GM19467 (cell line): ENCODE measurements around the gene ONECUT1.
A peak's percentile ranks its signal among the peaks of the same experiment; 100 is the strongest.
"Not testable (repeated sequence)": the region's sequence is repeated elsewhere in the genome, so short reads cannot be mapped to it uniquely, and the experiment has no call there.

Experiments used
- ATAC-seq: cut with Tn5 transposase; IDR thresholded peaks from one replicate; pipeline ENCODE4 v1.9.1; 2021; ENCODE audit warnings: mild to moderate bottlenecking, moderate library complexity; ENCODE audit not compliant: unreplicated experiment

The ONECUT1 gene

DNA sequence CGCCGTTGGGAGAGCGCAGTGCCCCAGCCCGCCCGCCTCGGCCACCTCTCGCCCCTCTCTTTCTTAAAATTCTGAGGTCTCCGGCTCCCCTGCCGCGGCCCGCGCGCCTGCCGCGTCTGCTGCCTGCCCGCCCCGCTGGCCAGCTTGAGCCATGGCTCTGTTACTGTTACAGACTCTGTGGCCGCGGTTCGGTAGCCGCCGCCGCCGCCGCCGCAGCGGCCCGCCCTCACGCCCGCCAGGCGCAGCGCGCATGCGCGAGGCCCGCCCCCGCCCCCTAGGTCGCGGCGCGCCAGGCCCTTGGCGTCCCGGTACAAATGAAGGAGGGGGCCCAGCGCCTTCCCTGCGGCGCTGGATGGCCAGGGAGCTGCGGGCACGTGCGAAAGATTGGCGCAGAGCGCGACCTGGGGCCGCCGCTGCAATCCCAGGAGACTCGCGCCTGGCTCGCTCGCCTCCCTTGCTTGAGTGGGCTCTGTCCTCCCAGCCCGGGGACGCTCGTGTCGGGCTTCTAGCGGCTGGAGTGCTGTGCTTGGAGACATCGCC lies at the start of gene ONECUT1:
Gene ONECUT1 (minus strand): TSS at position 168 of the 540 bp plus-strand sequence. CDS start 452 bp downstream, outside the sequence.
- peak; percentile 67 for ATAC-seq

DNA sequence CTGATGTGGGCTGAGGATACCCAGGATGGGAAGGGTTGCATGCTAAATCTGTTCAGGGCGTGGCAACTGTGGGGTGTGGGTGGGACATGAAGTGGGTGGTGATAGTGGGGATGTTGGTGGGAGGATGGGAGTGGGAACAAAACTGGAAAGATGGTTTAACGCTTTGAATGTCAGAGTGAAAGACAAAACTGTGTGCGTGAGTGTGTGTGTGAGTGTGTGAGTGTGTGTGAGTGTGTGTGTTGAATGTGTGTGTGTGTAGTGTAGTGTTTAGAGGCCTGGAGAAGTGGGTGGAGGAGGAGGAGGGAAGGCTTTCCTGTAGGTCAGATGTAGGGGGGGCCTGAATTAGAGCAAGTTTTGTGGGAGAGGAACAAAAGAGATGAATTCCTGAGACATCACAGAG lies 44.2 kb upstream of the ONECUT1 start:
- no peak for ATAC-seq

DNA sequence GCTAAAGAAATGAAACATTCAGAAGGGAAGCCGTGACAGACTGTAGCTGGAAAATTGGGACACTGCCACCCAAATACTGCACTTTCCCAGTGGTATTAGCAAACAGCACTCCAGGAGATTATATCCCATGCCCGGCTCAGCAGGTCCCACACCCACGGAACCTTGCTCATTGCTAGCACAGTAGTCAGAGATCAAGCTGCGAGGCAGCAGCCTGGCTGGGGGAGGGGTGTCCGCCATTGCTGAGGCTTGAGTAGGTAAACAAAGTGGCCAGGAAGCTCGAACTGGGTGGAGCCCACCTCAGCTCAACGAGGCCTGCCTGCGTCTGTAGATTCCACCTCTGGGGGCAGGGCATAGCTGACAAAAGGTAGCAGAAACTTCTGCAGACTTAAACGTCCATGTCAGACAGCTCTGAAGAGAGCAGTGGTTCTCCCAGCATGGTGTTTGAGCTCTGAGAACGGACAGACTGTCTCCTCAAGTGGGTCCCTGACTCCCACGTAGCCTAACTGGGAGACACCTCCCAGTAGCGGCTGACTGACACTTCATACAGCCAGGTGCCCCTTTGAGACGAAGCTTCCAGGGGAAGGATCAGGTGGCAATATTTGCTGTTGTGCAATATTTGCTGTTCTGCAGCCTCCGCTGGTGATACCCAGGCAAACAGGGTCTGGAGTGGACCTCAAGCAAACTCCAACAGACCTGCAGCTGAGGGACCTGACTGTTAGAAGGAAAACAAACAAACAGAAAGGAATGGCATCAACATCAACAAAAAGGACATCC lies 34.2 kb upstream of the ONECUT1 start:
- not testable (repeated sequence) for ATAC-seq

DNA sequence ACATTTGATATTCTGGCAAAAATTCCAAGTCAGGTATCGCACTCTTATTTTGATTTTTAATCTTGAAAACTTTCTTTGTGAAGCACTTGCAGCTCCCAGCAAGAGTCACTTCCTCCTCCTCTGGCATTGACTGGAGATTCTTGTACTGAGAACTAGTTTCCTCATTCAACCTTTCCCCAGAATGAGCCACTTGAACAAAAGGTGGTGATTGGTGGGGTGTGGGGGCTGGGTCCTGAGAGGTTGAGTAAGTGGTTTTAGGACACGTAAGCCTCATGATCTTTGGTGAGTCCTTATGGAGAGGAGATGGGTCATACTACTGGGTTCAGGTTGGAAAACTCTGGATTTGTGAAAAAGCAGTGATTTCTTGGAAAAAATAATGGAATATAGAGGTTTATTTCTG lies 32.3 kb upstream of the ONECUT1 start:
- ATAC-seq, result no peak

DNA sequence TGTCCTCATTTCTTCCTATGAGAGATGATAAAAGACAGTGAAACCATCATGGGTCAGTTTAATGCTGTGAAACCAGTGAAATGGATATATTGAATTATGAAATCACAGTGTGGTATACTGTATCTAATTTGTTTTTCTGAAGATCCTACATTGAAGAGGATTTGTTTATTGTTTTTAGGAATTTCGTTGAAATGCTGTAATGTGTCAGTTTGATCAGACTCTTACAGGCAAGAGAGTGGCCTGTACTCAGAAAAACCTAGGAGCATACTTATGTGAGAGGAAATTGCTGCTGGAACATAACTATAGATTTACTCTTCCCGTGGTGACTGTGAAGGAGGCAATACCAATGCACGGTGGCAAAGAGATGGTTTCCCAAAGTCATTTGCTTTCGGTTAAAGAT lies 29.1 kb upstream of the ONECUT1 start:
- ATAC-seq, result no peak

DNA sequence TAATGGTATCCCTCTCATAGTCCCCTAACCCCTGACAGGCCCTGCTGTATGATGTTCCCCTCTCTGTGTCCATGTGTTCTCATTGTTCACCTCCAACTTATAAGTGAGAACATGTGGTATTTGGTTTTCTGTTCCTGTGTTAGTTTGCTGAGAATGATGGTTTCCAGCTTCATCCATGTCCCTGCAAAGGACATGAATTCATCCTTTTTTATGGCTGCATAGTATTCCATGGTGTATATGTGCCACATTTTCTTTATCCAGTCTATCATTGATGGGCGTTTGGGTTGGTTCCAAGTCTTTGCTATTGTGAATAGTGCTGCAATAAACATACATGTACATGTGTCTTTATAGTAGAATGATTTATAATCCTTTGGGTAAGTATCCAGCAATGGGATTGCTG lies 25.8 kb upstream of the ONECUT1 start:
- not testable (repeated sequence) for ATAC-seq

DNA sequence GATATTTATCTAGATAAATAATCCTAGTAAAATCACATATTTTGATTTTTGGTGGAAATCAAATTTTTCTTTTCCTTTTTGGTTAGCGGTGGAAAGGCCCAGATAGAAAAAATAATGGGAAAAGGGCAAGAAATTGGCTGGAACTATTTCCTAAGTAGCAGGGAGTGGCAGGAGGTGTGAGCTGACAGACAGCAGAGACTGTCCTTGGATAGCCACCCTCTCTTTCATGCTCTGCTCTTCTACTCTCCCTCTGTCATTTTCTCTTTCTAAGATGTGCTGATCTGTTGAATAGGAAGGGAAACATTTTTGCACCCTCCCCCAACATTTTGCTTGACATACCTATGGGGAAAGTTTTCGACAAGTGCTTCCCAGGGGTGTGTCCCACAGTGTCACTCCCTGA lies 18.9 kb upstream of the ONECUT1 start:
- no peak for ATAC-seq

DNA sequence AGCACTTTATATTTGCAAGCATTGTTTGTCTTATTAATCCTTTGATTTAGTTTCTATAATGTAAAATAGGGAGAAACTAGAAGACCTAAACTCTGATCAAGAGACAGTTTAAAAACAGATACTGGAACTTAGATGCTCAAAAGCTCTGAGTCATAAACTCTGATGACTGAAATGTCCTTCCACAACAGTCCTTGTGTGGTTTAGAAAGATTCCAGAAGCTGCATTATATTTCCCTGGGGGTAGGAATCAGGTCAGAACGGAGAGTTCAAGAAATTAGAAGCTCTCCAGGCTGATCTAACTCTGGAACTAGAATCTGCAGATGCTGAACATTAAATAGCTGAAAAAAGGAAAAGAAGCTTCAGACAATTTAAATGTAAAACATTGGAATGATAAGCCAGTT lies 18.3 kb upstream of the ONECUT1 start:
- ATAC-seq, result no peak

DNA sequence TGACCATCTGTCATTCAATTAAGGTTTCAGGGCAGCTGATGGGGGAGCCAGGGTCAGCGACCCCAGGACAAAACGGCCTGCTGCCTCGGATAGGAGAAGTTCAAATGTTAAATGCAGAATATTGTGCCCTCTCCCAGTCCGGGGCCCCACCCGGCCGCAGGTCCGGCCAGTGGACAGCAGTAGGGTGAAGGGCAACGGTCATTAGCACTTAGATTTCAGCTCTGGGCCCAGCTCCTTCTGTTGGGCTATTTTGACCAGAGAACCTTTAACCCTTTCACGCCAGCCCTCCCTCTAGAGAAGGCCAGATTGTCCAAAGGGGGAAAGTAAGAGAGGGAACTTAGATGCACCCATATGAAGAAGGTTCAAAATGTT lies 16.1 kb upstream of the ONECUT1 start:
- ATAC-seq, result no peak

DNA sequence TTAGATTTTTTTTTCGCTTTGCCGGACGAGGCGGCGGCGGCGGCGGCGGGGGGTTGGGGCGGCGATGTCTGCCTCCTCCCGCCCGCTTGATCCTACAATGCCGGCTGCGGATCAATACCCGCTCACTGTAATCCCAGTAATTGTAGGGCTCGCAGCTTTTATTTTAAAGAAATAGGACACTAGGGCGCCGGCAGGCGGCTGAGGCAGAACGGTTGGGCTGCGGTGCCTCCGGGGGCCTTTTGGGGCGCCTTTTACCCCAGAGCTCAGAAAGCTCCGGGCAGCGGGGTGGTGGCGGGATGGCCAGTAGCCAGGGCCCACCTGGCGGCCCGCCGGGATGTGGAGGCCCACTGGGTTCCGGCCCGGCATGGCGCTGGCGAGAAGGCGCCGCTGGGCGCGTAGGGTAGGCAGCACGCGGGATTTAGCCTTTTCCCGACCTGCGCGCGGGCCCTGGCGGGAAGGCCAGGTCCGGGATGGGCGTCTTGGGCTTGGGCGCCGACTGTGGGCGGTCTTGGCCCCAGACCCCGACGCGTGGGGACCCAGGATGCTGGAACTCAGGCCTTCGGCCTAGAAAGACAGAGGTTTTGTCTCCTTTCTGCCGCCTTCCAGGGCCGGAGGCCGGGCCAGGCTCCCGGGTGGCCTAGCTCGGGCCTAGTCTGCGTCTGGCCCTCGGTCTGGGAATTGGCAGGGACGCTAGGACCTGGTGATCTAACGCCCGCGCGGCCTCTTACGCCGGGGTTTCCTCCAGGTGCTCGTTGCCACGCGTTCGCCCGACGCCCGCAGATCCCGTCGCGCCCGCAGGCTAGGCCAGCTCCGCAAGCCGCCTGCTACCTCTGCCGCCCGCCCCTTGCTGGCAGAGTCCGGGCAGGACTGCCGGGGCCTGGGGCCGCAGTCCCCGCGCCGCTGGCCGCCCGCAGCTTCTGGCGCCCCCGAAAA lies 15.5 kb upstream of the ONECUT1 start:
- ATAC-seq, result no peak

DNA sequence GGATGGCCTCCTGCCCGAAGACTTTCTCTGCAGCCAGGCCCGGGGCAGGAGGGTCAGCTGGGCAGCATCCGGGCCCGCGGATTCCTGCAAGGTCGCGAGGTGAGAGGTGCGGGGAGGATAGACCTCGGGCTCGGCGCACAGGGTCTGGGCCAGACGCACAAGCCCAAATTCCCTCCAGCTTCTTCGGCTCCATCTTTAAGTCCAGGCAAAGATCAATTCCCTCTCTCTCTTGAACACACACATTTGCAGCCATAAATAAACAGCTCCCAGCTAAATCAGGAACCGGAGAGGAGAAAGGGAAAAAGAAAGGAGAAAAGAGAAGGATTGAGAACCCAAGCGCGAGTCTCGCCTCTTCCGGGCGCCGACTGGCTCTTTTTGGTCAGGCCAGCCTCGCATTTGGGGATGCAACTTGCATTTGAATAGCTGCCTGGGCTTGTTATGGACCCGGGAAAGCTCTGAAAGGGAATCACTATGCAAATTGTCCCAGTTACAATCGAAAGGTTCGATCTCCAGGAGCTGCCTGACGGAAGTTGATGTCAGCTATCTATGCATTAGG lies 14.5 kb upstream of the ONECUT1 start:
- no peak for ATAC-seq

DNA sequence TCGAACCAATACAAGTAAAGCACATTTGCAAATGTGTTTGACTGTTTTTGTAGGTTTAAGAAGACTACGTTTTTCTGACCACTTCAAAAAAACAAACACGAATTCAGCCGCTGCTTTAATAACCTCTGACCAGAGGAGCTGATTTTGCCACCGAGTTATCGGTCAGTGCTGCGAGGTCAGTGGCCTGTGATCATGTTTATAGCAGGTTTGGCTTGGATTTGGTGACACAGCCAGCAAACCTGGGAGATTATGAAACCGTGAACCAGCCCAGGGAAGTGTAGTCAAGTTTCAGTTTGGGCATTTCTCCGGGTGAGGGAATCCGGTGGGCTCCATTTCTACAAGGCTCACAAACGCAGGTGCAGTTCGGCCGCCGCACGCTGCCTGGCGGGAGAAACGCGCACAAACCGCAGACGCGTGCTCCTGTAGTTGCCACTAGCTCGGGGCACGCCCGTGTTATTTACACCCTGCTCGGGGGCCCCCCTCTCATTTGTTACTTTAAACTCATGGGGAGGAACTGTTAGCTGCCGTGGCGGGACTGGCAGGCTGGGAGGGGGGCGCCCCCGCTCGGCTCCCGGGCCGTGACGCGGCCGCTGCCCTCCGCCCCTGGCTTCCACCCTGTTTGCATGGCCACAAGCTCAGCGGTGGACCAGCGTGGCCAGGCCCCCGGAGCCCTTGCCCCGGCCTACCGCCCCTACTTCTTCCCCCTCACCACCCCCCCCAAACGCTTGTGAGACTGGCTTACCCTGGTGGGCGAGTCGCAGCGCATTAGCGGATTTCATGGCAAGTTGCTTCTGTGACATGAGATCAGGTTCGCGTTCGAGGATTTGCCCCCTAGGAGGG lies 13.6 kb upstream of the ONECUT1 start:
- ATAC-seq, result no peak

DNA sequence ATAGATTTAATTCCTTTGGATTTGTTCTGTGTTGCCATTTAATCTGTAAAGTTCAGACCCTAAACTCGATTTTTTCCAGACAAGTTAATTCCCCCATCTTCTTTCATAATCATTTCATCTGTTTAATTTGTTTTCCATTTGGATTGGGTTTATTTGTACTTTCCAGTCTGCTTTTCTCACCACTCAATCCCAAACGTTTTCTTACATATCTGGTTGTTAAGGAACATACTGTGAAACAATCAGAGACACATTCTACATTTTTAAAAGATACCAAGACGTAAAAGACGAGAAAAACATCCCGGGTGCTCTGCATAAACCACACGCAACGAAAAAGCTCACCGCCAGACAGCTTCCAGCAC lies 13.0 kb upstream of the ONECUT1 start:
- no peak for ATAC-seq

DNA sequence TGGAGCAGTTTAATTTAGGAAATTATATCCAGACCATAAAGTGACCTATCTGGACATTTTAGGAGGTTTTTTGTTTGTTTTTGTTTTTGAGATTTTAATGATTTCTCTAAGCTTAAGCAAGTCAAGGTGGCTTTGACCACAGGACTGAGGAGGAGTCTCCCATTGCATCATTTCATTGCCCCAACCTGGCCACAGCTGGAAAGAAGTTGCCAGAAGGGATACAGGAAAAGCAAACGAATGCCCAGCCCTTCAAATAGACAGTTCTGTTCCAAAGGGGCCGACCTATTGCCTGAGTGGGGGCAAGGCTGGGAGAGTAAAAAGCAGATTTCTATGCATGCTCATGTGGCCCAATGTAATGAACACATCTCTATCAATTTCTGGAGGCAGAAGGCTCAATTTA lies 12.0 kb upstream of the ONECUT1 start:
- no peak for ATAC-seq

DNA sequence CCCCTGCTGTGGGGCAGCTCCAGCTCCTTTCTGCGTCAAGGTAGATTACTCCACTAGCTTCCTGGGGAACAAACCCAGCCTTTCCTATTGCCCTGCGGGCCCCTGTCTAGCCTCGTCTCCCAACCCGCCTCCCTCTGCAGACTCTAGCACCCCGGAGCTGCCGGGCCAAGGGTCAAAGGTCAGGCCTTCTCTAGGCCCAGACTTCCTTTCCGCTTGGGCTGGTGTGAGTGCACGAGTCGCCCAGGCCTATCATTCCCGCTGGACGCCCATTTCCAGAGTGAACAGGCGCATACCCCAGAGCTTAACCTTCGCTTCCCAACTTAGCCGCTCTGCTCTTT lies 11.6 kb upstream of the ONECUT1 start:
- no peak for ATAC-seq

DNA sequence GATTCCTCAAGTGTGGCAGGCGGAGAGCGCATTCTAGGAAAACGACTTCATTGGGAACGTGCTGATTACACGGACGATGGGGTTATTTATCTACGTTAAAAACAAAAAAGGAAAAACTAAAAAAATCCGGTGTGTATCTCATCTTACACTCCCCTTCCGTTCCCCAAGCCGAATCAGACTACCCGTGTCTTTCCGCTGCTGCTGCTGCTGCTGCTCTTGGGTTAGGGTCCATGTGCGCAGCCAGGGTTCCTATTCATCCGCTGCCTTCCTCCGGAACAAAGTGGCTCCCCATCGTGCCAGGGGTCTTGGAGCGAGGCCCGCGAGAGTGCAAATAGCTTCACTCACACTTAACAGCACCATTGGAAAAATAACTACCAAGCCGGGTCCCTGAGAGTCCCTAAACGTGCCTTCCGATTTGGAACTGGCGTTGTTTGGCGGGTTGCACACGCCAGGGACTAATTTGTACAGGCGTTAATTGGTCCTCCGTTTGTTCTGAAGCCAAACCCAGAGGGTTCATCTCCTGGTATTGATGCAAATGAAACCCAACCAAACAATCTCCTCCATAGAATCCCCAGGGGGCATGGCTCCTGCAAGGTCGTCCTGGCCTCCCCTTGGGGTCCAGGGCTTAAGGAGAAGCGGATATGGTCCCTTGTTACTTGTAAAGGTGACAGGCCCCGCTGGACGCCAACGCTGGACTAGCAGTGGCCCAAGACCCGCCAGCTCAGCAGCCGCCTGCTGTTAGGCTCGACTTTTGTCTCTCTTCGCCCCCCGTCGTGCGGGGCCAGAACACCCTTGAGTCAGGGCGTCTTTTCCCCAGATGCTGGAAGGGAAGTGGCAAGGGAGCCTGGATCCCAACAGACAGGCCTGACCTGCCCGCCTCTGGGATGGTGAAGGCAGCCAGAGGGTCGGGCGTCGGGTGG lies 11.0 kb upstream of the ONECUT1 start:
- no peak for ATAC-seq

DNA sequence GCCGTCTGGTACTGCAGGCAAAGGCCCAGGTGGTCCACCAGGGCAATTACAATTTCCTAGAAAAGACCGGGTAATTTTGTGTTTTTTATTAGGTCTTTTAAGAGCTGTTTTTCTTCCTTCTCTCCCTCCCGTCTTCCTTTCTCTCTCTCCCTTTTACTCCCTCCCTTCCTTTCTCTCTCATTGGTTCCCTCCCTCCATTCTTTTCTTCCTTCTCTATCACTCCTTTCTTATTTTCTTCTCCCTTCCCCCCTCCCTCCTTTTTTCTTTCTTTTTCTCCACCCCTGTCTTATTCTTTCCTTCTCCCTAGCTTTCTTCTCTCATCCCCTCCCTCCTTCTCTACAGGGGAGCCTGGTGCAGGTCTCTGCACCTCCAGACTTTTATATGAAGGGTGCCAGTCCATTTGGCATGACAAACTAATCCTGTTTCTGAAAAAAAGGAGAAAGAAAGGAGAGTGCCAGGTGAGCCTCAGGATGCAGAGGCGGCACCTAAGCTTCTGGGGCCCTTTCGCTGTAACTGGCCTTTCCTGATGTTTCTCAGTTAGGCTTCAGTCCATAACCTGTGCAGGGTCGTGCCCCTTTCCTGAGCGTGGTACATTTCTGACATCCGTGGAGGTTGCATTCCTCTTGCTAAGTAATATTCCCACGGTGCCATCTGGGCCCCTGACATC lies 9.1 kb upstream of the ONECUT1 start:
- ATAC-seq, result no peak

DNA sequence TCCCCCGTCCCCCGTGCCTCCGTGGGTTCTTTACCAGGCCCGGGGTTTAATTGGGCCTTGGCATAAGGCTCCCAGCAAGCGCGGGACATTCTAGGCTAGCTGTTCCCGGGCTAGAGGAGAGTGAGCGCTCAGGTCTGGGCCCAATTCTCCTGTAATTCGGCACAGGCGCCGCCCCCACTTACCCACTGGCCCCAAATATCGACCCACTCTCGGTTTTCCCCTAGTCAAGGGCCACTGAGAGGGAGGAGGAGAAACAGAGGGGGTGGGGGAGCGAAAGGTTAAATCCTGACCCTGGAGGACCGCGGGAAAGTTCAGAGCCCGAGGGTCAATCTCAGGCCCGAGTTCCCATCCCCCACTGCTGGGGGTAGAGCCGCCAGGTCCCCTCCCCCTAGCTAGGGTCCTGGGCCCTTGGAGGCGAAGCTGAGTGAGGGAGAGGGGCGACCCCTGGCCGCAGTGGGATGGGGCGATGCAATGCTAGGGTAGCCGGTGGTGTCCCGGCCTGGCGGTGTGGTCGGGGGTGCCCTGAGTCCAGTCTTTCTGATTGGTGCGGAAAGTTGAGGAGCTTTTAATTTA lies 8.5 kb upstream of the ONECUT1 start:
- ATAC-seq, result no peak
